PFSK-1 (cell line): ENCODE data around the gene CACNA1C.

Experiments
- FOXP2 ChIP-seq: optimal IDR thresholded peaks from 2 replicates; pipeline ENCODE3; 2011; ENCODE audit warnings: borderline replicate concordance, control low read depth, inconsistent platforms; ENCODE audit not compliant: insufficient read depth; ENCODE audit errors: extremely low read length, extremely low read depth
- POLR2AphosphoS5 ChIP-seq: IDR thresholded peaks from 2 replicates; pipeline ENCODE4 v1.6.1; 2012; ENCODE audit warnings: low read depth, mild to moderate bottlenecking, control low read depth, low read length, moderate library complexity
- REST ChIP-seq, 2 experiments: IDR thresholded peaks; 2 replicates each; pipeline versions ENCODE4 v1.6.1 to v1.8.0; 2011 to 2012; ENCODE audit warnings: low read depth in 2 of 2, low read length in 2 of 2, control low read depth in 1 of 2, inconsistent platforms in 1 of 2, mild to moderate bottlenecking in 1 of 2, moderate library complexity in 1 of 2; ENCODE audit not compliant: insufficient read depth in 1 of 2
- SIN3A ChIP-seq: IDR thresholded peaks from 2 replicates; pipeline ENCODE4 v1.6.1; 2012; ENCODE audit warnings: mild to moderate bottlenecking, low read length, moderate library complexity, borderline replicate concordance; ENCODE audit not compliant: insufficient read depth
- TAF1 ChIP-seq: IDR thresholded peaks from 2 replicates; pipeline ENCODE4 v1.6.1; 2012; ENCODE audit warnings: low read length, control low read depth, borderline replicate concordance; ENCODE audit not compliant: insufficient read depth

Gene CACNA1C

GRCh38 chr12:2493086-2493485 lies 440.3 kb downstream of the CACNA1C start:
- TF ChIP-seq FOXP2, result no peak
- TF ChIP-seq SIN3A, result no peak
- TF ChIP-seq TAF1, result no peak
- no peak for TF ChIP-seq REST (IDR thresholded peaks at IDR 0.05; ENCODE audit: insufficient read depth in 1 of 2, low read depth in 2 of 2, low read length in 2 of 2)
- no peak for TF ChIP-seq POLR2AphosphoS5

GRCh38 chr12:2494486-2495192 lies 441.9 kb downstream of the CACNA1C start:
- TF ChIP-seq POLR2AphosphoS5 (no peak), FOXP2 (no peak)

- TF ChIP-seq POLR2AphosphoS5 (no peak), SIN3A (no peak), FOXP2 (no peak), REST (IDR thresholded peaks at IDR 0.05; ENCODE audit: insufficient read depth in 1 of 2, low read depth in 2 of 2, low read length in 2 of 2) (no peak), TAF1 (no peak)
These were observed 442.8 kb downstream of the CACNA1C start for GRCh38 chr12:2495417-2496112.

GRCh38 chr12:2498964-2499500 lies 446.2 kb downstream of the CACNA1C start:
- TF ChIP-seq FOXP2 (no peak), POLR2AphosphoS5 (no peak), SIN3A (no peak), TAF1 (no peak), REST (IDR thresholded peaks at IDR 0.05; ENCODE audit: insufficient read depth in 1 of 2, low read depth in 2 of 2, low read length in 2 of 2) (no peak)

- TF ChIP-seq SIN3A, result no peak
- TF ChIP-seq TAF1, result no peak
- TF ChIP-seq REST (IDR thresholded peaks at IDR 0.05; ENCODE audit: insufficient read depth in 1 of 2, low read depth in 2 of 2, low read length in 2 of 2), result no peak
- TF ChIP-seq POLR2AphosphoS5, result no peak
- TF ChIP-seq FOXP2, result no peak
These were observed 448.8 kb downstream of the CACNA1C start for GRCh38 chr12:2501464-2502191.
